HFF-Myc (cell line): ENCODE measurements around the gene PRKD2.

Source experiments
- DNase-seq: peaks from one replicate; pipeline ENCODE4 v3.0.0-alpha.2; 2011; ENCODE audit warnings: low read depth; ENCODE audit errors: extremely low read depth
- H3K4me3 ChIP-seq: replicated peaks from 2 replicates; pipeline ENCODE4 v1.5.1; 2011; ENCODE audit warnings: low read depth, mild to moderate bottlenecking, control low read depth, low read length
- CTCF ChIP-seq: IDR thresholded peaks from 2 replicates; pipeline ENCODE4 v1.5.1; 2012; ENCODE audit warnings: mild to moderate bottlenecking, low read depth, low read length, control low read depth; ENCODE audit errors: missing control alignments

Gene PRKD2

DNA sequence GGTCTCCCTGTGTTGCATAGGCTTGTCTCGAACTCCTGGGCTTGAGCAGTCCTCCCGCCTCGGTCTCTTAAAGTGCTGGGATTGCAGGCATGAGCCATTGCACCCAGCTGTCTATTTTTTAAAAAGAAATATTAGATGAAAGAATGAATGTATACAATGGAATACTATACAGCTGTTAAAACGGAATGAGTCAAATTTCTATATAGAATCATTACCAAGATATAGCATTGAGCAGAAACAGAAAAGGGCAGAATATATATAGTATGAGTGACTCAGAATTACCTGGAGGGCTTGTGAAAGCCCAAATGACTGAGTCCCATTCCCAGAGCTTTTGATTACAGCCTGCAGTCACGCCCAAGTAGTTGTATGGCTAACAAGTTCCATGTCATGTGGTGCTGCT is 60.4 kb downstream of the PRKD2 start:
- TF ChIP-seq CTCF: no peak
- DNase-seq: no peak
- H3K4me3 ChIP-seq: no peak overlapping the region

DNA sequence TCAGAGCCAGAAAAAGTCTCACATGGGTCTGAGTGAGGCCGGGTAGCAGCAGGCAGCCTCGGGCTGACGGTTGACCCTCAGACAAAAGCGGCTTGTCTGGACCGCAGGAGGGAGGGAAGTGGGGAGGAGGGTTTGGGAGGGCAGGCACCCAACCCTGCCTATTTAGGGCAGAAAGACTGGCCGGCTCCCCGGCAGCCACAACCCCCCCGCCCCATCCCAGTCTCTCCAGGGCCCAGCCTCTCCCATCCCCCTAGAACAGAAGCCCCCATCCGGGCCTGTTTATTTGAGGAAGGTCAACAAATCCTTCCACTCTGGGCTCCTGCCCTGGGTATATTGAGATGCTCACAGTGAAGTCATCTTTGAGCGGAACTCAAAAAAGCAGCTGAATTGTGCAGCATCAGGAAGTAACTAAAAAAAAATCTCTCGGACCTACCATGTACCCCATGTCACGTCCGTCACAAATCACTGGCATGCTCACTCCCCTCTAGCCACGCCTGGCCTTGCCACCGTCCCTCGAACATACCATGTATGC is 62.2 kb downstream of the PRKD2 start:
- H3K4me3 ChIP-seq: no peak overlapping the region
- no peak for DNase-seq
- no peak for TF ChIP-seq CTCF

GRCh38 chr19:46650445-46650844 is 66.5 kb downstream of the PRKD2 start:
- H3K4me3 ChIP-seq: no peak overlapping the region
- no peak for DNase-seq
- TF ChIP-seq CTCF: no peak

- no peak for TF ChIP-seq CTCF
- H3K4me3 ChIP-seq: no peak overlapping the region
- DNase-seq: no peak
These were observed 67.7 kb downstream of the PRKD2 start for GRCh38 chr19:46648961-46649960.

DNA sequence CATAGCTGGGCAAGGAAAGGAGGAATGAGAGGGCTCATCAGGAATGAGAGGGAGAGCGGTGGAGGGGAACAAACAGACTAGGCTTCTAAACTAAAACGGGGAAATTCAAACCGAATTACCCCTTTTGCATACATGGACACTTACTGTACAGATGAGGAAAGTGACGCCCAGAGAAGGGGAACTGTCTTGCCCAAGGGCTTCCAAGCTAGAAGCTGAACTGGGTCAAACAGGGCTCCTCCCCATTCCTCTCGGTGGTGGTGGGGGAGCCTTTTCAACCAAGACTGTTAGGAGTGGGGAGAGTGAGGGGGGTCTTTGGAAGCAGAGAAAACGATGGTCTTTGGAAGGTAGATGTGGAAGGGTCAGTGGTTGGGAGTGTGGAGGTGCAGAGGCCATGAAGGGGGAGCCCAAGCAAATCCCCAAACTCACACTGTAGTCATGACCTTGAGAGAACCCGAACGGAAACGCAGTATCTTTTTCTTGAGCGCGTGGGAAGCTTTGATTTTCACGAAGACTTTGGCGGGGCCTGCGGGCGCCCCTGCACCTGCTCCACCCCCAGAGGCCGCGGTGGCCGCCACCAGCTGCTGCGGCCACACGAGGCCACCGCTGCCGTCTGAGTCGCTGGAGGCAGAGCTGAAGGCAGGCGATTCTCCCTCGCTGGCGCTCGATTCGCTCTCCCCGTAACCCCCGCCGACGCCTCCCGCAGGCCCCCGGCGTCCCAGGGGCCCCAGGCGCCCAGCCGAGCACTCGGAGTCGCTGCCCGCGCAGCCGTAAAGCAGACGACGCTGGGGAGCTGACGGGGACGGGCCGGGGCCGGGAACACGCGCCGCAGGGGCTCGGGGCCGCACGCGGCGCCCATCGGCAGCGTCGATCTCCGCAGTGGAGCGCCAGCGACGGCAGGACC is 68.6 kb downstream of the PRKD2 start:
- no peak overlapping the region for H3K4me3 ChIP-seq
- TF ChIP-seq CTCF: no peak
- DNase-seq: no peak

DNA sequence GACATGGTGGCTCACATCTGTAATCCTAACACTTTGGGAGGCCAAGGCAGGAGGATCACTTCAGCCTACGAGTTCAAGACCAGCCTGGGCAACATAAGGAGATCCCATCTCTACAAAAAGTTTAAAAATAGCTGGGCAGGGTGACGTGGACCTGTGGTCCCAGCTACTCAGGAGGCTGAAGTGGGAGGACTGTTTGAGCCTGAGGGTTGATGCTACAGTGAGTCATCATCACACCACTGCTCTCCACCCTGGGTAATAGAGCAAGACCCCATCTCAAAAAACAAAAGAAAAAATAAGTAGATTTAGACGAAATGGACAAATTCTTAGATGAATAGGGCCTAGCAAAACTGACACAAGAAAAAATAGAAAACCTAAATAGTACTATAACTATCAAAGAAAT is 70.5 kb downstream of the PRKD2 start:
- TF ChIP-seq CTCF: no peak
- H3K4me3 ChIP-seq: no peak overlapping the region
- no peak for DNase-seq
